ENCODE data around the gene PCK1. TPM values are rescaled to one million over a fixed set of nuclear protein-coding genes. Genes with fewer than 3 reads are reported as not detected.
A peak's percentile ranks its signal among the peaks of the same experiment; 100 is the strongest.

The PCK1 gene
- total and polyA plus RNA-seq, 2 experiments from 2014 or later: not detected

- H3K4me2 ChIP-seq: no peak overlapping the region
- H3K4me1 Mint-ChIP-seq: peaks cover 7% of the 10 kb centered on the region
- no peak for DNase-seq (ENCODE audit: low spot score)
- no peak overlapping the region for H2AFZ ChIP-seq
- peaks cover 21% of the 10 kb centered on the region for H3K27me3 Mint-ChIP-seq (ENCODE audit: insufficient read depth, low read depth, poor library complexity)
- no peak overlapping the region for H3K4me3 ChIP-seq
- no peak for TF ChIP-seq ZNF462 (CRISPR knock-in tag; IDR thresholded peaks at IDR 0.05)
- peaks cover 12% of the 10 kb centered on the region; the same call in 2 of the 3 replicates for H3K9me3 Mint-ChIP-seq
- no peaks in the 10 kb centered on the region for H3K79me2 ChIP-seq (replicated peaks; ENCODE audit: insufficient read depth)
- H3K36me3 Mint-ChIP-seq (ENCODE audit: low read depth): no peaks in the 10 kb centered on the region
- no peaks in the 10 kb centered on the region for H3K9me2 ChIP-seq (ENCODE audit: insufficient read depth)
- H3K27ac ChIP-seq (ENCODE audit: low read depth): no peak overlapping the region
- H3K36me3 ChIP-seq (ENCODE audit: insufficient read depth): no peaks in the 10 kb centered on the region
- H4K20me1 ChIP-seq (replicated peaks; ENCODE audit: insufficient read depth): no peaks in the 10 kb centered on the region
- no peak overlapping the region for H3K4me3 Mint-ChIP-seq
- no peaks in the 10 kb centered on the region for H3F3A ChIP-seq (replicated peaks; ENCODE audit: low read depth)
- no peaks in the 10 kb centered on the region for H3K4me1 ChIP-seq (ENCODE audit: insufficient read depth)
- ATAC-seq: peak; percentile 33; the same call in 1 of the 3 replicates
- H3K27ac Mint-ChIP-seq: no peak overlapping the region
- H3K27me3 ChIP-seq (ENCODE audit: insufficient read depth): no peaks in the 10 kb centered on the region
Observed at GRCh38 chr20:57586370-57586793, 25.5 kb downstream of the PCK1 start.

GRCh38 chr20:57586943-57587277 lies 26.0 kb downstream of the PCK1 start:
- Mint-ChIP-seq H3K36me3 (ENCODE audit: low read depth) (no peaks in the 10 kb centered on the region), H3K27ac (no peak overlapping the region), H3K4me1 (peaks cover 7% of the 10 kb centered on the region), H3K9me3 (peaks cover 12% of the 10 kb centered on the region; the same call in 2 of the 3 replicates), H3K4me3 (no peak overlapping the region), H3K27me3 (ENCODE audit: insufficient read depth, low read depth, poor library complexity) (peaks cover 21% of the 10 kb centered on the region)
- ATAC-seq (no peak), DNase-seq (ENCODE audit: low spot score) (no peak)
- no peaks in the 10 kb centered on the region for H3F3A ChIP-seq (replicated peaks; ENCODE audit: low read depth)
- no peak overlapping the region for H3K4me2 ChIP-seq
- H3K9me2 ChIP-seq (ENCODE audit: insufficient read depth): no peaks in the 10 kb centered on the region
- no peak overlapping the region for H2AFZ ChIP-seq
- no peaks in the 10 kb centered on the region for H3K27me3 ChIP-seq (ENCODE audit: insufficient read depth)
- no peaks in the 10 kb centered on the region for H3K4me1 ChIP-seq (ENCODE audit: insufficient read depth)
- no peaks in the 10 kb centered on the region for H3K36me3 ChIP-seq (ENCODE audit: insufficient read depth)
- H4K20me1 ChIP-seq (replicated peaks; ENCODE audit: insufficient read depth): no peaks in the 10 kb centered on the region
- no peak overlapping the region for H3K27ac ChIP-seq (ENCODE audit: low read depth)
- no peaks in the 10 kb centered on the region for H3K79me2 ChIP-seq (replicated peaks; ENCODE audit: insufficient read depth)
- H3K4me3 ChIP-seq: no peak overlapping the region
- TF ChIP-seq NANOG (IDR thresholded peaks at IDR 0.05; ENCODE audit: borderline replicate concordance) (no peak), EZH2phosphoT487 (IDR thresholded peaks at IDR 0.05; ENCODE audit: unreplicated experiment) (no peak), ZNF114 (CRISPR knock-in tag; IDR thresholded peaks at IDR 0.05) (no peak), STAT1 (IDR thresholded peaks at IDR 0.05; ENCODE audit: unreplicated experiment) (no peak), POLR2AphosphoS5 (IDR thresholded peaks at IDR 0.05; ENCODE audit: low read depth) (no peak), JUNB (IDR thresholded peaks at IDR 0.05; ENCODE audit: unreplicated experiment) (no peak), ZNF331 (CRISPR knock-in tag; IDR thresholded peaks at IDR 0.05; ENCODE audit: low read depth) (no peak), ZNF462 (CRISPR knock-in tag; IDR thresholded peaks at IDR 0.05) (no peak)
